Natural killer cell (primary cell): Measurements from ENCODE around the gene TACR2. TPM values are rescaled to one million over a fixed set of nuclear protein-coding genes. Genes with fewer than 3 reads are reported as not detected.

Source experiments
- ATAC-seq, 3 donors: fragments of 150-1000 bp in 2 of 3; fragments of 200-7000 bp in 1 of 3; cut with Tn5 transposase; 1 replicate in 1 of 3; 2 replicates in 2 of 3; pipeline ENCODE4 v1.10.0; 2021; ENCODE audit warnings: mild to moderate bottlenecking in 2 of 3, moderate library complexity in 2 of 3
- DNase-seq, 2 donors: peaks; one replicate each; pipeline versions ENCODE4 v3.0.0 to v3.0.0-alpha.2; 2013 to 2021; ENCODE audit warnings: mixed read lengths in 1 of 2
- H3K27ac ChIP-seq: one replicate; pipeline ENCODE4 v1.5.1; 2013; ENCODE audit warnings: mild to moderate bottlenecking, low read length
- H3K27me3 ChIP-seq: one replicate; pipeline ENCODE4 v1.6.1; 2013; ENCODE audit warnings: low read length; ENCODE audit not compliant: control insufficient read depth, insufficient read depth
- H3K36me3 ChIP-seq: one replicate; pipeline ENCODE4 v1.6.1; 2013; ENCODE audit warnings: low read length; ENCODE audit not compliant: control insufficient read depth, insufficient read depth
- H3K4me1 ChIP-seq: one replicate; pipeline ENCODE4 v1.6.1; 2013; ENCODE audit warnings: low read length; ENCODE audit not compliant: control insufficient read depth, insufficient read depth
- H3K4me3 ChIP-seq: one replicate; pipeline ENCODE4 v1.5.1; 2013; ENCODE audit warnings: low read length
- H3K9me3 ChIP-seq: one replicate; pipeline ENCODE4 v1.6.1; 2013; ENCODE audit warnings: low read length; ENCODE audit not compliant: control insufficient read depth, insufficient read depth
- H3K27ac Mint-ChIP-seq, 2 donors: one replicate each; pipeline ENCODE4 v1.8.0; 2022; ENCODE audit warnings: mild to moderate bottlenecking in 2 of 2, mixed read lengths in 2 of 2, moderate library complexity in 1 of 2
- H3K27me3 Mint-ChIP-seq, 2 donors: one replicate each; pipeline ENCODE4 v1.8.0; 2022; ENCODE audit warnings: low read depth in 2 of 2, mixed read lengths in 2 of 2
- H3K36me3 Mint-ChIP-seq: one replicate; pipeline ENCODE4 v1.8.0; 2022; ENCODE audit warnings: mixed read lengths
- H3K4me1 Mint-ChIP-seq, 2 donors: one replicate each; pipeline ENCODE4 v1.8.0; 2022; ENCODE audit warnings: mixed read lengths in 2 of 2
- H3K4me3 Mint-ChIP-seq: one replicate; pipeline ENCODE4 v1.8.0; 2022; ENCODE audit warnings: mild to moderate bottlenecking, moderate library complexity, mixed read lengths
- H3K9me3 Mint-ChIP-seq, 2 donors: one replicate each; pipeline ENCODE4 v1.8.0; 2022; ENCODE audit warnings: mixed read lengths in 2 of 2
- WGBS: methylation state at CpG from one replicate; pipeline ENCODE4 v1.1.7; 2013; ENCODE audit warnings: missing lambda C conversion rate; ENCODE audit not compliant: insufficient coverage; 5-methylcytosine and 5-hydroxymethylcytosine counted together
- intact Hi-C: fragments of 100-400 bp; cut with micrococcal nuclease; formaldehyde crosslinking; loops from one replicate; pipeline ENCODE4 v1.14.2; 2022
- total RNA-seq, 4 donors: library from RNA; stranded (reverse); fragments of 120-200 nt in 1 of 4; gene quantifications; one replicate each; pipeline versions ENCODE4 v1.2.3 to v1.2.4, GENCODE V29; 2013 to 2022
- TF ChIP-seq, protein P1 (sequence below): fragments of 200-600 bp; IDR thresholded peaks from one replicate; pipeline ENCODE4 v1.8.0; 2022; ENCODE audit warnings: antibody characterized with exemption

Gene TACR2
- total RNA-seq, 3 donors from 2014 or later (not counting 1 experiment from before 2014, with no cell fraction given): not detected

DNA sequence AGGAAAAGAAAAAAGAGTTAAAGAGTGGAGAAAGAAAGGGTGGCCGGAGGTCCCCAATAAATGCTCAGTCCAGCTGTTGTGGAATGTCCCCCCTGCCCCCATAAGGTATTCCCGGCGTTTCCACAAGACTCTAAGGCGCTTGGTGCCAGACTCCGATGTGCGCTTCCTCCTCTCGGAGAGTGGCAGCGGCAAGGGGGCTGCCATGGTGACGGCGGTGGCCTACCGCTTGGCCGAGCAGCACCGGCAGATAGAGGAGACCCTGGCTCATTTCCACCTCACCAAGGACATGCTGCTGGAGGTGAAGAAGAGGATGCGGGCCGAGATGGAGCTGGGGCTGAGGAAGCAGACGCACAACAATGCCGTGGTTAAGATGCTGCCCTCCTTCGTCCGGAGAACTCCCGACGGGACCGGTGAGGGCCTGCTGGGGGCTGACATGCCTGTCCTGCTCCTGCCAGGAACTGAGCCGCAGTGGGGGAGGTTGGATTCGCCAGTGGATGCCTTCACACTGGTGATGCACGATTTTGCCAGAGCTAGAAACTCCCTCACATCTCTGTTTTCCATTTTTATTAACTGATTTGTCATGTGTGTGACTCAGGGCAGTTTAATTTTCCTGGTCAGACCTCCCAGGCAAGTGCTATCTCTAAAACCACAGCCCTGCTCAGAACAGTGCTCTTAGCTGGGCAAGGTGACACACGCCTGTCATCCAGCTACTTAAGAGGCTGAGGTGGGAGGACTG lies 34.2 kb downstream of the TACR2 start:
- H3K27me3 ChIP-seq: no peaks in the 10 kb centered on the region
- DNase-seq: no peak
- 94% methylated on average over 25 of the region's 26 CpGs for WGBS
- TF ChIP-seq, protein P1, sequence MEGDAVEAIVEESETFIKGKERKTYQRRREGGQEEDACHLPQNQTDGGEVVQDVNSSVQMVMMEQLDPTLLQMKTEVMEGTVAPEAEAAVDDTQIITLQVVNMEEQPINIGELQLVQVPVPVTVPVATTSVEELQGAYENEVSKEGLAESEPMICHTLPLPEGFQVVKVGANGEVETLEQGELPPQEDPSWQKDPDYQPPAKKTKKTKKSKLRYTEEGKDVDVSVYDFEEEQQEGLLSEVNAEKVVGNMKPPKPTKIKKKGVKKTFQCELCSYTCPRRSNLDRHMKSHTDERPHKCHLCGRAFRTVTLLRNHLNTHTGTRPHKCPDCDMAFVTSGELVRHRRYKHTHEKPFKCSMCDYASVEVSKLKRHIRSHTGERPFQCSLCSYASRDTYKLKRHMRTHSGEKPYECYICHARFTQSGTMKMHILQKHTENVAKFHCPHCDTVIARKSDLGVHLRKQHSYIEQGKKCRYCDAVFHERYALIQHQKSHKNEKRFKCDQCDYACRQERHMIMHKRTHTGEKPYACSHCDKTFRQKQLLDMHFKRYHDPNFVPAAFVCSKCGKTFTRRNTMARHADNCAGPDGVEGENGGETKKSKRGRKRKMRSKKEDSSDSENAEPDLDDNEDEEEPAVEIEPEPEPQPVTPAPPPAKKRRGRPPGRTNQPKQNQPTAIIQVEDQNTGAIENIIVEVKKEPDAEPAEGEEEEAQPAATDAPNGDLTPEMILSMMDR: no peak
- no peak overlapping the region for H3K4me3 Mint-ChIP-seq
- H3K27ac ChIP-seq: no peak overlapping the region
- H3K9me3 Mint-ChIP-seq: no peaks in the 10 kb centered on the region
- H3K36me3 Mint-ChIP-seq: peaks cover 16% of the 10 kb centered on the region
- H3K36me3 ChIP-seq: peaks cover 83% of the 10 kb centered on the region
- ATAC-seq: no peak
- no peaks in the 10 kb centered on the region for H3K9me3 ChIP-seq
- intact Hi-C loops: no loop called here
- H3K27me3 Mint-ChIP-seq: no peaks in the 10 kb centered on the region
- no peak overlapping the region for H3K27ac Mint-ChIP-seq
- H3K4me1 ChIP-seq: no peaks in the 10 kb centered on the region
- H3K4me1 Mint-ChIP-seq: no peaks in the 10 kb centered on the region
- H3K4me3 ChIP-seq: no peak overlapping the region

DNA sequence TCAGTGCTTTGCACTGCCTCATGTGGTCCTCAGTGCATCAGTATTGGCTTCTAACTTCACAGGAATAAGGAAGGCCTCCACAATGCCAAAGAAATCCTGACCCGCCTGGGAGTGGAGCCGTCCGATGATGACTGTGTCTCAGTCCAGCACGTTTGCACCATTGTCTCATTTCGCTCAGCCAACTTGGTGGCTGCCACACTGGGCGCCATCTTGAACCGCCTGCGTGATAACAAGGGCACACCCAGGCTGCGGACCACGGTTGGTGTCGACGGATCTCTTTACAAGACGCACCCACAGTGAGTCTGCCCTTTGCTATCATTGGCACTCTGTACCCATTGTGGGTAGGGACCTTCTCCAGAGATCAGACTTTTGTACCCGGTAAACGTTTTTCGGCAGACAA lies 36.9 kb downstream of the TACR2 start:
- intact Hi-C loops: no loop called here
- no peaks in the 10 kb centered on the region for H3K9me3 Mint-ChIP-seq
- peaks cover 10% of the 10 kb centered on the region for H3K36me3 Mint-ChIP-seq
- H3K27ac Mint-ChIP-seq: no peak overlapping the region
- no peaks in the 10 kb centered on the region for H3K4me1 ChIP-seq
- DNase-seq (no peak), ATAC-seq (no peak)
- no peak overlapping the region for H3K27ac ChIP-seq
- H3K27me3 ChIP-seq: no peaks in the 10 kb centered on the region
- H3K9me3 ChIP-seq: no peaks in the 10 kb centered on the region
- 98% methylated on average over 16 of the region's 16 CpGs for WGBS
- peaks cover 1 to 2% of the 10 kb centered on the region in 2 donors for H3K4me1 Mint-ChIP-seq
- H3K36me3 ChIP-seq: peaks cover 70% of the 10 kb centered on the region
- TF ChIP-seq, protein P1: no peak
- H3K4me3 ChIP-seq: no peak overlapping the region
- no peak overlapping the region for H3K4me3 Mint-ChIP-seq
- H3K27me3 Mint-ChIP-seq: no peaks in the 10 kb centered on the region

DNA sequence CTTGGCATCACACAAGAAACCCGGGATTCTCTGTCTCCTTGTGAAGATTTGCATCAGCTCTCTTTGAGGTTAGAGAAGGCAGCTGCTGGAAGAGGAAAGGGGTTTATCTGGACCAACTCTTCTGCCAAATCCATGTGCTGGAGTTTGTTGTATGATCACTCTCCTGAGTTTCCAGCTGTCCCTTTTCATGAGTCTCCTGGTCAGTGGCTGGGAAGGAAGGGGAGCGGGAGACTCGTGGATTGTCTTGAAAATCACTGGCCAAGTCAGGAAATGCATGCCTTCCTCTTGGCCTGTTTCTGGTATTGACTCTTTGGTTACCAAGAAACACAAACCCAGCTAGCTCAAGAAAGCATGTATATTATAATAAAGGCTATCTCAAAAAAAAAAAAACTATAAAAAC lies 38.8 kb downstream of the TACR2 start:
- no peaks in the 10 kb centered on the region for H3K9me3 ChIP-seq
- intact Hi-C loops: no loop called here
- Mint-ChIP-seq H3K4me3 (no peak overlapping the region), H3K36me3 (peaks cover 16% of the 10 kb centered on the region), H3K27me3 (no peaks in the 10 kb centered on the region), H3K9me3 (no peaks in the 10 kb centered on the region), H3K27ac (peak overlapping the region in 1 of 2 donors; percentile 36), H3K4me1 (peaks cover 11 to 13% of the 10 kb centered on the region in 2 donors)
- WGBS: 80% methylated on average over 3 of the region's 3 CpGs
- TF ChIP-seq, protein P1: no peak
- DNase-seq: no peak
- H3K4me3 ChIP-seq: no peak overlapping the region
- ATAC-seq: no peak
- H3K27ac ChIP-seq: no peak overlapping the region
- H3K27me3 ChIP-seq: no peaks in the 10 kb centered on the region
- H3K36me3 ChIP-seq: peaks cover 61% of the 10 kb centered on the region
- H3K4me1 ChIP-seq: no peaks in the 10 kb centered on the region

DNA sequence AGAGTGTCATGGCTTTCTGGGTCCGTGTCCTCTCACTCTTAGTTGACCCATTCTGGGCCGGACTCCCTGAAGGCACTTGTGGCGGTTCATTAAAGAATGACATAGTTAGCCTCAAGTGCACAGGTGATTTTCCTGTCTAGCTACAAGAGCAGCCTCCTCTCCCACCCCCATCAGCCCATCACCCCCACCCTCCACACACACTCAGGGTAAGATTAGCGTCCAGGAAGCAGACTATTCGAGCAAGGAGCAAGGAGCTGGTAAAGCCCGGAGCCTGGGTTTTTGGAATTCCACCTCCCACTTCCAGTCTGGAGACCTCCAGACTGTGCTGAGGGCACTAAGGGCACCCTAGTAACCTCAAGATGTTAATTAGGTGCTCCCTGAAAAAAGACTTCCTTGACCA lies 39.5 kb downstream of the TACR2 start:
- peaks cover 11 to 14% of the 10 kb centered on the region in 2 donors for H3K4me1 Mint-ChIP-seq
- no peaks in the 10 kb centered on the region for H3K9me3 Mint-ChIP-seq
- Histone ChIP-seq H3K9me3 (no peaks in the 10 kb centered on the region), H3K4me1 (no peaks in the 10 kb centered on the region), H3K36me3 (peaks cover 57% of the 10 kb centered on the region), H3K4me3 (no peak overlapping the region), H3K27me3 (no peaks in the 10 kb centered on the region), H3K27ac (no peak overlapping the region)
- intact Hi-C loops: no loop called here
- 95% methylated on average over 6 of the region's 6 CpGs for WGBS
- DNase-seq (no peak), ATAC-seq (no peak)
- H3K27ac Mint-ChIP-seq: peak overlapping the region in 1 of 2 donors; percentile 14
- H3K27me3 Mint-ChIP-seq: no peaks in the 10 kb centered on the region
- no peak overlapping the region for H3K4me3 Mint-ChIP-seq
- peaks cover 16% of the 10 kb centered on the region for H3K36me3 Mint-ChIP-seq
- TF ChIP-seq, protein P1: no peak
